ENCODE results near the gene DYNLT1. TPM values are rescaled to one million over a fixed set of nuclear protein-coding genes. Genes with fewer than 3 reads are reported as not detected.
"Not testable (repeated sequence)": the region's sequence is repeated elsewhere in the genome, so short reads cannot be mapped to it uniquely, and the experiment has no call there.

The DYNLT1 gene
- 77.5 and 84.0 TPM in 2 replicates for total RNA-seq

GRCh38 chr6:158644231-158645063 lies at the start of gene DYNLT1:
Gene DYNLT1, minus strand, starts transcription at chr6:158644743. Its CDS starts 35 bp downstream, at chr6:158644708.
- intact Hi-C loops (cut with micrococcal nuclease) = loop anchor here (1.0 to 2.0 kb wide), 3 partner anchors 9 to 354 kb away; no protein-coding TSS in a partner anchor

GRCh38 chr6:158688860-158689259 lies 44.3 kb upstream of the DYNLT1 start:
- intact Hi-C loops (cut with micrococcal nuclease) = no loop called here

- intact Hi-C loops (cut with micrococcal nuclease) = loop anchor here (1.0 kb wide), 2 partner anchors 27 to 43 kb away; partner anchors contain the start of gene DYNLT1
These were observed 43.0 kb upstream of the DYNLT1 start for GRCh38 chr6:158687506-158687905.

- intact Hi-C loops (cut with micrococcal nuclease) = loop anchor here (1.0 kb wide), 3 partner anchors 27 to 43 kb away; partner anchors contain the start of gene DYNLT1
These were observed 42.3 kb upstream of the DYNLT1 start for GRCh38 chr6:158686791-158687381.

GRCh38 chr6:158686311-158686710 lies 41.8 kb upstream of the DYNLT1 start:
- intact Hi-C loops (cut with micrococcal nuclease) = loop anchor here (1.0 kb wide), 1 partner anchor 33 kb away; no protein-coding TSS in a partner anchor

GRCh38 chr6:158684745-158685324 lies 40.3 kb upstream of the DYNLT1 start:
- intact Hi-C loops (cut with micrococcal nuclease) = no loop called here

GRCh38 chr6:158684311-158684710 lies 39.8 kb upstream of the DYNLT1 start:
- intact Hi-C loops (cut with micrococcal nuclease) = no loop called here

GRCh38 chr6:158680481-158680880 lies 35.9 kb upstream of the DYNLT1 start:
- intact Hi-C loops (cut with micrococcal nuclease) = no loop called here

- intact Hi-C loops (cut with micrococcal nuclease) = no loop called here
These were observed 35.5 kb upstream of the DYNLT1 start for GRCh38 chr6:158680015-158680414.

- intact Hi-C loops (cut with micrococcal nuclease) = no loop called here
These were observed 33.5 kb upstream of the DYNLT1 start for GRCh38 chr6:158677906-158678578.

GRCh38 chr6:158677094-158677493 lies 32.6 kb upstream of the DYNLT1 start:
- intact Hi-C loops (cut with micrococcal nuclease) = not testable (repeated sequence)

GRCh38 chr6:158674342-158675131 lies 30.0 kb upstream of the DYNLT1 start:
- intact Hi-C loops (cut with micrococcal nuclease) = no loop called here

GRCh38 chr6:158672726-158673125 lies 28.2 kb upstream of the DYNLT1 start:
- intact Hi-C loops (cut with micrococcal nuclease) = no loop called here

GRCh38 chr6:158672119-158672518 lies 27.6 kb upstream of the DYNLT1 start:
- intact Hi-C loops (cut with micrococcal nuclease) = not testable (repeated sequence)

GRCh38 chr6:158669145-158670035 lies 24.8 kb upstream of the DYNLT1 start:
- intact Hi-C loops (cut with micrococcal nuclease) = no loop called here

- intact Hi-C loops (cut with micrococcal nuclease) = no loop called here
These were observed 24.2 kb upstream of the DYNLT1 start for GRCh38 chr6:158668707-158669103.

GRCh38 chr6:158667360-158667981 lies 22.9 kb upstream of the DYNLT1 start:
- intact Hi-C loops (cut with micrococcal nuclease) = no loop called here

- intact Hi-C loops (cut with micrococcal nuclease) = no loop called here
These were observed 22.3 kb upstream of the DYNLT1 start for GRCh38 chr6:158666628-158667359.
